H9 (cell line): ENCODE data around the gene C6orf120. TPM values are rescaled to one million over a fixed set of nuclear protein-coding genes. Genes with fewer than 3 reads are reported as not detected.
A peak's percentile ranks its signal among the peaks of the same experiment; 100 is the strongest.

Experiments used
- DNase-seq: peaks from one replicate; pipeline ENCODE4 v3.0.0-alpha.2; 2017
- H2AFZ ChIP-seq: one replicate; pipeline ENCODE4 v1.6.1; 2013; ENCODE audit warnings: mild to moderate bottlenecking, low read length, control low read depth, moderate library complexity
- H2AK5ac ChIP-seq: 2 replicates; pipeline ENCODE4 v1.6.1; 2013; ENCODE audit warnings: low read length, control low read depth, mixed read lengths; ENCODE audit not compliant: insufficient read length
- H2BK120ac ChIP-seq: one replicate; pipeline ENCODE4 v1.6.1; 2013; ENCODE audit warnings: low read depth, mild to moderate bottlenecking, low read length, control low read depth, inconsistent platforms; ENCODE audit not compliant: poor library complexity, severe bottlenecking
- H2BK12ac ChIP-seq: 2 replicates; pipeline ENCODE4 v1.6.1; 2013; ENCODE audit warnings: low read length, control low read depth, mixed read lengths, low read depth; ENCODE audit not compliant: insufficient read length
- H2BK15ac ChIP-seq: 2 replicates; pipeline ENCODE4 v1.6.1; 2013; ENCODE audit warnings: low read depth, low read length, control low read depth
- H2BK20ac ChIP-seq: one replicate; pipeline ENCODE4 v1.6.1; 2013; ENCODE audit warnings: low read depth, mild to moderate bottlenecking, low read length, control low read depth, inconsistent platforms; ENCODE audit not compliant: poor library complexity, severe bottlenecking
- H2BK5ac ChIP-seq: 2 replicates; pipeline ENCODE4 v1.6.1; 2013; ENCODE audit warnings: low read length, control low read depth, mixed read lengths; ENCODE audit not compliant: insufficient read length
- H3K14ac ChIP-seq: 2 replicates; pipeline ENCODE4 v1.6.1; 2013; ENCODE audit warnings: low read length, control low read depth; ENCODE audit not compliant: insufficient read depth
- H3K18ac ChIP-seq: 2 replicates; pipeline ENCODE4 v1.6.1; 2013; ENCODE audit warnings: low read depth, mild to moderate bottlenecking, mixed read lengths, low read length, control low read depth; ENCODE audit not compliant: insufficient read length
- H3K23ac ChIP-seq: 2 replicates; pipeline ENCODE4 v1.6.1; 2013; ENCODE audit warnings: low read length, control low read depth, mixed read lengths, low read depth; ENCODE audit not compliant: insufficient read length
- H3K23me2 ChIP-seq: 2 replicates; pipeline ENCODE4 v1.6.1; 2013; ENCODE audit warnings: low read depth, mild to moderate bottlenecking, mixed read lengths, low read length, control low read depth; ENCODE audit not compliant: insufficient read length, poor library complexity, severe bottlenecking
- H3K27ac ChIP-seq: 2 replicates; pipeline ENCODE4 v1.5.1; 2013; ENCODE audit warnings: low read length, control low read depth, mixed read lengths, low read depth; ENCODE audit not compliant: insufficient read length
- H3K27me3 ChIP-seq: 2 replicates; pipeline ENCODE4 v1.6.1; 2013; ENCODE audit warnings: low read length, control low read depth, inconsistent platforms; ENCODE audit not compliant: insufficient read depth
- H3K4ac ChIP-seq: 2 replicates; pipeline ENCODE4 v1.6.1; 2013; ENCODE audit warnings: low read depth, mild to moderate bottlenecking, control low read depth, inconsistent platforms, low read length, moderate library complexity
- H3K4me1 ChIP-seq: 2 replicates; pipeline ENCODE4 v1.6.1; 2013; ENCODE audit warnings: low read length, control low read depth, inconsistent platforms; ENCODE audit not compliant: insufficient read depth
- H3K4me2 ChIP-seq: 2 replicates; pipeline ENCODE4 v1.6.1; 2013; ENCODE audit warnings: low read length, control low read depth, mixed read lengths; ENCODE audit not compliant: insufficient read length, insufficient read depth
- H3K56ac ChIP-seq: 2 replicates; pipeline ENCODE4 v1.6.1; 2013; ENCODE audit warnings: low read depth, mild to moderate bottlenecking, mixed read lengths, low read length, control low read depth; ENCODE audit not compliant: insufficient read length
- H3K79me1 ChIP-seq: 2 replicates; pipeline ENCODE4 v1.6.1; 2013; ENCODE audit warnings: low read depth, mild to moderate bottlenecking, moderate library complexity, low read length, control low read depth, inconsistent platforms; ENCODE audit not compliant: insufficient read depth, poor library complexity, severe bottlenecking
- H3K79me2 ChIP-seq: 2 replicates; pipeline ENCODE4 v1.6.1; 2013; ENCODE audit warnings: low read length, control low read depth, inconsistent platforms; ENCODE audit not compliant: insufficient read depth
- H3K9ac ChIP-seq: 2 replicates; pipeline ENCODE4 v1.6.1; 2013; ENCODE audit warnings: low read length, control low read depth, mixed read lengths; ENCODE audit not compliant: insufficient read length; ENCODE audit errors: extremely low read depth
- H3K9me3 ChIP-seq: one replicate; pipeline ENCODE4 v1.6.1; 2013; ENCODE audit warnings: low read depth, low read length, inconsistent platforms; ENCODE audit not compliant: control insufficient read depth
- H3T11ph ChIP-seq: one replicate; pipeline ENCODE4 v1.6.1; 2013; ENCODE audit warnings: mild to moderate bottlenecking, low read length, control low read depth, inconsistent platforms
- H4K20me1 ChIP-seq: one replicate; pipeline ENCODE4 v1.6.1; 2013; ENCODE audit not compliant: control insufficient read depth, insufficient read length, insufficient read depth
- H4K5ac ChIP-seq: 2 replicates; pipeline ENCODE4 v1.6.1; 2013; ENCODE audit warnings: low read depth, mild to moderate bottlenecking, mixed read lengths, low read length, control low read depth; ENCODE audit not compliant: insufficient read length
- H4K8ac ChIP-seq: replicated peaks from 2 replicates; pipeline ENCODE4 v1.6.1; 2013; ENCODE audit warnings: low read length, control low read depth, mixed read lengths, low read depth; ENCODE audit not compliant: insufficient read length
- H4K91ac ChIP-seq: 2 replicates; pipeline ENCODE4 v1.6.1; 2013; ENCODE audit warnings: low read depth, mild to moderate bottlenecking, moderate library complexity, mixed read lengths, low read length, control low read depth; ENCODE audit not compliant: insufficient read length
- H3K27ac Mint-ChIP-seq, 3 experiments: 2 replicates in 2 of 3; 3 replicates in 1 of 3; pipeline ENCODE4 v1.8.0; 2020 to 2021; ENCODE audit warnings: mixed read lengths in 3 of 3, mild to moderate bottlenecking in 1 of 3, moderate library complexity in 1 of 3
- H3K27me3 Mint-ChIP-seq: 2 replicates; pipeline ENCODE4 v1.8.0; 2021; ENCODE audit warnings: low read depth, mild to moderate bottlenecking, moderate library complexity, mixed read lengths
- H3K36me3 Mint-ChIP-seq, 3 experiments: 2 replicates in 2 of 3; 3 replicates in 1 of 3; pipeline ENCODE4 v1.8.0; 2020 to 2021; ENCODE audit warnings: low read depth in 3 of 3, mixed read lengths in 3 of 3; ENCODE audit not compliant: insufficient read depth in 1 of 3
- H3K4me1 Mint-ChIP-seq, 2 experiments: 2 replicates each; pipeline ENCODE4 v1.8.0; 2020; ENCODE audit warnings: mixed read lengths in 2 of 2
- H3K4me3 Mint-ChIP-seq, 2 experiments: 2 replicates in 1 of 2; 3 replicates in 1 of 2; pipeline ENCODE4 v1.8.0; 2020 to 2021; ENCODE audit warnings: mild to moderate bottlenecking in 2 of 2, mixed read lengths in 2 of 2, moderate library complexity in 1 of 2
- H3K9me3 Mint-ChIP-seq, 2 experiments: 2 replicates in 1 of 2; 3 replicates in 1 of 2; pipeline ENCODE4 v1.8.0; 2020; ENCODE audit warnings: mild to moderate bottlenecking in 2 of 2, mixed read lengths in 2 of 2, moderate library complexity in 1 of 2
- CTCF ChIP-seq: fragments of 200-600 bp; sonication (generic); conservative IDR thresholded peaks from 3 replicates; pipeline ENCODE4 v1.8.0; 2021; ENCODE audit warnings: antibody characterized with exemption, mild to moderate bottlenecking
- WGBS: extraction: QIAGEN DNeasy Blood & Tissue Kit; methylation state at CpG from one replicate; pipeline ENCODE4 v1.1.7; 2013; ENCODE audit warnings: missing lambda C conversion rate, low lambda C conversion rate, mixed read lengths; ENCODE audit not compliant: insufficient read length; ENCODE audit errors: extremely low coverage; 5-methylcytosine and 5-hydroxymethylcytosine counted together
- total RNA-seq: library from RNA; stranded (reverse); gene quantifications from 2 replicates; pipeline ENCODE4 v1.2.1, GENCODE V29; 2021

Gene C6orf120
- total RNA-seq, 1 experiment from 2014 or later = 23.2 TPM

DNA sequence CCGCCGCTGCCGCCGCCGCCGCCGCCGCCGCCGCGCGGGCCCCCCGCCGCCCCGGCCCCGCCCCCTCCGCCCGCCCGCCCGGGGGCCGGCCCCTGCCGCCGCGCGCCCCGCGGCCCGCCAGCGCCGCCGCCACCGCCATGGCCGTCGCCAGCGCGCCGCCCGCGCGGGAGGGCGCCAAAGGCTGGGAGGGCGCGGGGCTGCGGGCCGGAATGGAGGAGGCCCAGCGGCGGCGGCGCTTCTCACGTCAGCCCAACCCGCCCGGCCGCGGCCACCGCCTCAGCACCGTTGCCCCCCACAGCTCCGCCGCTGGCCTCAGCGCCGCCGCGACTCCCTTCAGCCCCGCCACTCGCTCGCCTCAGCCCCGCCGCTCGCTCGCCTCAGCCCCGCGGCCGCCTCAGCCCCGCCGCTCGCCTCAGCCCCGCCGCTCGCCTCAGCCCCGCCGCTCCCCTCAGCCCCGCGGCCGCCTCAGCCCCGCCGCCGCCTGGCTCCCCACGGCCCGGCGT, 22.1 kb downstream of the C6orf120 start:
- Mint-ChIP-seq H3K36me3 (peaks cover 0 to 20% (median 9%) of the 10 kb centered on the region in 3 experiments; a peak in 4 of 7 replicates), H3K4me1 (peaks cover 24 to 27% of the 10 kb centered on the region in 2 experiments), H3K27ac (no peak overlapping the region), H3K9me3 (no peaks in the 10 kb centered on the region; a peak in 2 of 5 replicates), H3K4me3 (peak overlapping the region; percentile 65 to 77), H3K27me3 (peaks cover 4% of the 10 kb centered on the region)
- Histone ChIP-seq H2AK5ac (no peak overlapping the region), H2BK5ac (no peak overlapping the region), H3K27ac (no peak overlapping the region), H4K5ac (no peak overlapping the region), H3K27me3 (no peaks in the 10 kb centered on the region), H3K4me2 (no peak overlapping the region), H3T11ph (no peak overlapping the region), H3K18ac (no peak overlapping the region), H2BK12ac (no peak overlapping the region), H3K79me2 (peaks cover 4% of the 10 kb centered on the region; the same call in 1 of the 2 replicates), H3K9ac (no peak overlapping the region), H4K8ac (no peak overlapping the region), H3K79me1 (no peaks in the 10 kb centered on the region), H3K9me3 (no peaks in the 10 kb centered on the region), H2BK120ac (no peak overlapping the region), H3K23me2 (peaks cover 18% of the 10 kb centered on the region), H2BK15ac (no peak overlapping the region), H3K23ac (no peak overlapping the region), H3K14ac (peak overlapping the region; percentile 79), H2AFZ (no peak overlapping the region), H3K56ac (no peak overlapping the region), H4K91ac (no peak overlapping the region), H4K20me1 (no peaks in the 10 kb centered on the region), H3K4me1 (no peaks in the 10 kb centered on the region; the same call in 1 of the 2 replicates), H2BK20ac (no peak overlapping the region), H3K4ac (no peak overlapping the region)
- WGBS = no CpG with 5 or more reads among the region's 89 CpGs
- no peak for TF ChIP-seq CTCF
- DNase-seq = no peak
